GM12864 (cell line): ENCODE measurements around the gene PCGF1.
A peak's percentile ranks its signal among the peaks of the same experiment; 100 is the strongest.

Experiments
- DNase-seq: peaks from one replicate; pipeline ENCODE4 v3.0.0-alpha.2; 2011; ENCODE audit warnings: low read depth
- H3K4me3 ChIP-seq: 2 replicates; pipeline ENCODE4 v1.5.1; 2011; ENCODE audit warnings: mild to moderate bottlenecking, low read depth, low read length, control low read depth
- TF ChIP-seq, protein P1 (sequence below): IDR thresholded peaks from 2 replicates; pipeline ENCODE4 v1.5.1; 2011; ENCODE audit warnings: low read depth, mild to moderate bottlenecking, moderate library complexity, low read length, control low read depth, inconsistent platforms; ENCODE audit errors: missing control alignments

Gene PCGF1

DNA sequence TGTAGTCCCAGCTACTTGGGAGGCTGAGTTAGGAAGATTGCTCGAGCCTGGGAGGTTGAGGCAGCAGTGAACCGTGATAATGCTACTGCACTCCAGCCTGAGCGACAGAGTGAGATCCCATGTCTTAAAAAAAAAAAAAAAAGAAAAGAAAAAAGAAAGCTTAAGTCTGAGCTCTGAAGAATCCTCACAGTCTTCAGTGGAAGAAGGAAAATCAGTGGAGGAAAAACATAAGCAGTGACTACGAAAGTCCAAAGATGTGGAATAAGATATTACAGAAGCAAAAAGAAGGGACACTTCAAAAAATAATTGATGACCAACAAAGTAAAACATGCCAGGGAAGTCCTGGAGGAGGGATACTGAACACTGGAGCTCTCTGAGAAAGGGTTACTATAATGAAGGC is 2.8 kb upstream of the PCGF1 start:
- TF ChIP-seq, protein P1, sequence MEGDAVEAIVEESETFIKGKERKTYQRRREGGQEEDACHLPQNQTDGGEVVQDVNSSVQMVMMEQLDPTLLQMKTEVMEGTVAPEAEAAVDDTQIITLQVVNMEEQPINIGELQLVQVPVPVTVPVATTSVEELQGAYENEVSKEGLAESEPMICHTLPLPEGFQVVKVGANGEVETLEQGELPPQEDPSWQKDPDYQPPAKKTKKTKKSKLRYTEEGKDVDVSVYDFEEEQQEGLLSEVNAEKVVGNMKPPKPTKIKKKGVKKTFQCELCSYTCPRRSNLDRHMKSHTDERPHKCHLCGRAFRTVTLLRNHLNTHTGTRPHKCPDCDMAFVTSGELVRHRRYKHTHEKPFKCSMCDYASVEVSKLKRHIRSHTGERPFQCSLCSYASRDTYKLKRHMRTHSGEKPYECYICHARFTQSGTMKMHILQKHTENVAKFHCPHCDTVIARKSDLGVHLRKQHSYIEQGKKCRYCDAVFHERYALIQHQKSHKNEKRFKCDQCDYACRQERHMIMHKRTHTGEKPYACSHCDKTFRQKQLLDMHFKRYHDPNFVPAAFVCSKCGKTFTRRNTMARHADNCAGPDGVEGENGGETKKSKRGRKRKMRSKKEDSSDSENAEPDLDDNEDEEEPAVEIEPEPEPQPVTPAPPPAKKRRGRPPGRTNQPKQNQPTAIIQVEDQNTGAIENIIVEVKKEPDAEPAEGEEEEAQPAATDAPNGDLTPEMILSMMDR = no peak
- H3K4me3 ChIP-seq = no peak overlapping the region
- no peak for DNase-seq

DNA sequence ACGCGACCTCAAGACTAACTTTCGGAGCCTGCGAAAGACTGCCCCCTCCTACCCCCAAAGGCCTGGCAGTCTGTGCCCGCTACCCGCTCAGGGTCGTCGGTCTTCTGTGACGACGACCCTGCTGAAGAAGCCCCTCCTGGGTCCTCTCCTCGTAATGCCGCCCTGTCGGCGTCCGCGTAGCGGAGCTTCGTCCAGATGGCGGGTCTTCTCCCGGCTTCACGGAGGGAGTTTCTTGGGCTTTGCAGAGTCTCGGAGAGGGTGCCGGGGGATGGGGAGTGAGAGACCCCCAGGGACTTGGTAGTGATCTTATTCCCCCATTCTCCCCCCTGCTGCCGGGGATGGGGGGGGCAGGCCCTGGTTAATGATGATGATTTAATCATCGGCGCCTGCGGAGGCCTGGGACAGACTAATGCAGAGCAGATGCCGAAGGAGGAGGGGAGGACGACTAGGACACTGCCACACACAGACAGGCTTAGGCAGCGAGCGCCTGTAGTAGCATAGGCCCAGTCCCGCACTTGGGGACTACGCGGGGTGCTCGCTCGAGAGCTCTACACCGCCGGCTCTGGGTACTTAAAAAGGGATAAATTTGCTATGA is 528 bp upstream of the PCGF1 start:
- H3K4me3 ChIP-seq = peak overlapping the region; percentile 79
- DNase-seq = no peak
- TF ChIP-seq, protein P1 = no peak

DNA sequence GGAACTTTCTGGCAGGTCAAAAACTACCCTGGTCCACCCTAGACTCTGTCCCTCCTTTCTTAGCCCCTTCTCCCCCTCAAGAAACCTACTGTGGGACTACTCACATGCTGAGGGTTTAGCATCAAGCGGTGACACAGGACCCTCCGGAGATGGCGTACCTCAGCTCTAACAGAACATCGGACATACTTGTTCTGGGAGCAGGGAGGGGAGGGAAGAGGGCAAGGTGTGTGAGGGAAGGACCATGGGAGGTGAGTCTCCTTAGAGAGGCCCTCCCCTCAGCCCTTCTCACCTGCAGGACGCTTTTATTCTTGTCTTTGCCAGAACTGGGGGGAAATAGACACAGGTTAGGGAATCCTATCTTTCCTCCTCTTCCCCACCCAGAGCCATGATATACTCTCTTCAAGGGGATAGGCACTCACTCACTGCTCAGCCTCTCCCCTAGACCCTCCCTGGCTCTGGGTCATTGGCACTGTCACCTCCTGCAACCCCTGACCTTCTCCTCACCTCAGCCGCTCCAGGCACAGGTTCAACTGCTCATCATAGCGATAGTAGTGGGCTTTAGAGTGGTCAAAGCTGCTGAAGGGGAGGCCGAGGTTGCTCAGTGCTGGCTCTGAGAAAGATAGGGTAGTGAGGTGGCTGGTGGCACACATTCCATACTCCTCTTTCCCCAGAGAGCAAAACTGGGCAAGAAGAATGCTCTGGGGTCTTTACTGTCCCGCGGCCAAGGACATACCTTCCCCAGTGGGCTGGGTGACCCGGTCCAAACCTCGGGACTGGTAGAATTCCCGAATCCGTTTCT is 1.8 kb downstream of the PCGF1 start:
- TF ChIP-seq, protein P1 = no peak
- H3K4me3 ChIP-seq = no peak overlapping the region
- no peak for DNase-seq

DNA sequence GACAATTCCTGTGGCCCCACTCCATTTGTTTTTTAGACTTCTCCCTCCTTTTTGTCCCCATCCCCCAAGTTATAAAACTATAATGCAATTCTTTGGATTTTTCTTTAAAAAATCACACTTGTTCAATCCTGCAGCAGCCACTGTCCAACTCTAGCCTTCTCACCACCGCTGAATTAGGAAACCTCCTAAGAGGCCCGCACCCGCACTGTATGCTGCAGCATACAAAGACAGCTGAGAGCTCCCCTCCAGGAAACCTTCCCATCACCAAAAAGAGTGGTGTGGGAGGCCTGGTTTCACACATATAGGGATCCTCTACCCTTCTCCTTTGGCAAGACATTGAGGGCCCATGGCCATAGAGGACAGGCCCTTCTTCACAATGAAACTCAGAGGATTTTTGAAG is 2.9 kb downstream of the PCGF1 start:
- DNase-seq = no peak
- TF ChIP-seq, protein P1 = no peak
- H3K4me3 ChIP-seq = no peak overlapping the region

DNA sequence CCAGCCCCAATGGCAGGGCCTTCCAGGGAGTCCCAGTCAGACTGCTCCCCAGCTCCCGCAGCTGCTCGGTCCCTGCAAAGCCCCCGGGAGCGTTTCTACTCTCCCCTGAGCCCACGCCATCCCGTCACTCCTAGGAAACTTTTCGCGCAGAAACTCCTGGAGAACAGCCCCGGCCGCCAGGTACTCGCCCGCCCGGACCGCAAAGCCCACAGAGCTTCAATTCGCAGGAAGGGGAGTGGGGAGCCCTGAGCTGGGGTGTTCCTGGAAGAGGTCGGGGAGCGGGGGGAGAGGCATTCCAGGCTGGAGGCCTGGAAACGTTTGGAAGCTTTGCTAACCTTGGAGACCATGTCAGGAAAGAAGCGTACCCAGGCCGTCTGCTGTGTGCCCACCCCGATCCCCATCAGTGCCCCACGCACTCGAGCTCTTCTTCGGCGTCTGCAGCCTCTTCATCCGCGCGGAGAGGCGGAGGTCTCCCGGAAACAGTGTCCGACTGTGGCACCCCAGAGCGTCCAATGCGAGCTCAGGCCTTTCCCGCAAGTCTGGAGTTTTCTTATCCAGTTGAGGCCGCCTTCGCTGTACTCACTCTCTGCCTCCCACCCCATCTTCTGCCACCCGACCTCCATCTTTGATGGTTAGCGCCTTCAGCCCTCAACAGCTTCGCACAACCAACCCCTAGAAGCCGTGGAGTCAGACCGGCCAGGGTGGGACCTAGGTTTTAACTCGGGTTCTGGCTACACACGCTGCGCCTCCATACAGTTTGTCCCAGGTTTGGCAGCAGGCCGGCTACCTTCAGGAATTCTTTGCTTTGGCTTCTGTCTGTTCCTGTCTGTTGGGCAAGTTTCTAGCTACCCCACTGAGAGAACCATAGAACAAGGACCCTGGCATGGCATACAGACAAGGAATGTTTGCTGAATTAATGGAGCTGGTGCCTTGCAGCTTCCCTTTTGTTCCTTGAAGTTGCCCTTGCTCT is 3.7 kb downstream of the PCGF1 start:
- no peak for DNase-seq
- TF ChIP-seq, protein P1 = no peak

DNA sequence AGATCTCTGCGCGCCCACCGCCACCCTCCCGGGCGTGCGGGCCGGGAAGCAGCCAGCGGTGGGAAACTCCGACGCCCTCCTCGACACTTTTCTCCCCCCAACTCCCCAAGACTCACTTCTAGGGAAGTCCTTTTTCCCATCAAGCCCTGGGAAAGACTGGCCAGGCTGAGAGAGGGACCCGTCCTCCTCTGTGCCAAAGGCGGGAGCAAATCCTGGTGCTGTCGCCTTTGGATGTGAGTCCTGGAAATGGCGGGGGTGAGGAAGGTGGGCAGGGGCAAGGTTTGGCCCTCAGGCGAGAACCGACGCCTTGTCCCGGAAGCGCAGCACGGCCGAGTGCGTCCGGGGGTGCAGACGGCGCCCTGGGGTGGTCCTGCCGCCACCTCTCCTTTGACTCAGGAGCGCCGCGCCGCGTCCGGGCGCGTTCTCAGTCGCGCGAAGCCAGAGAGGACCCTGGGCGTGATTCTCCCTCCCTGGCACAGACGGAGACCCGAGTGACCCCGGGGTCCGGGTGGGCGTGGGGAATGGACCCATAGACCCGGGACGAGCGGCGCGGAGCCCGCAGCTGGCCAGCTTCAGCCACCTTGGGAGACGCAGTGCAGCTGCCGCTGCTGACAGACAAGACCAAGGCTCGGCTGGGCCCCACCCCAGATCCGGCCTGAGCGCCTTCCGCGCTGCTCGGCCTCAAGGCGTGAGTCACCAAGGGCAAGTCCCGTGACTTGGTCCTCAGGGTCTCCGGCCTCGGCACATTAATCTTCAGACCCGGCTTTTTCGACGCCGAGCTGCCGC is 4.6 kb downstream of the PCGF1 start:
- TF ChIP-seq, protein P1 = peak; percentile 43
- H3K4me3 ChIP-seq = peak overlapping the region; percentile 55
- DNase-seq = no peak

More for the DNA sequence above, 3.7 kb downstream of the PCGF1 start:
- H3K4me3 ChIP-seq = peak overlapping the region; percentile 55
